Neural cell (in vitro differentiated cells): ENCODE measurements around the gene CC2D2B. TPM values are rescaled to one million over a fixed set of nuclear protein-coding genes. Genes with fewer than 3 reads are reported as not detected.

ENCODE experiments used
- H2AFZ ChIP-seq: fragments of 200-600, 300-800 bp; sonication (generic), shearing (Covaris generic); 2 replicates; pipeline ENCODE4 v1.6.0; 2014; ENCODE audit warnings: low read depth, mild to moderate bottlenecking, antibody characterized with exemption, low read length, moderate library complexity
- H3F3A ChIP-seq: fragments of 200-600 bp; shearing (Covaris generic); 2 replicates; pipeline ENCODE4 v1.6.1; 2016; ENCODE audit warnings: mild to moderate bottlenecking, moderate library complexity, mixed read lengths, antibody characterized with exemption, low read length; ENCODE audit not compliant: insufficient read depth, poor library complexity, severe bottlenecking
- H3K27ac ChIP-seq: fragments of 200-600, 300-800 bp; sonication (generic), shearing (Covaris generic); 2 replicates; pipeline ENCODE4 v1.5.1; 2014; ENCODE audit warnings: mild to moderate bottlenecking, low read length, moderate library complexity
- H3K27me3 ChIP-seq: fragments of 300-800, 200-600 bp; sonication (generic), shearing (Covaris generic); 2 replicates; pipeline ENCODE4 v1.6.0; 2014; ENCODE audit warnings: mild to moderate bottlenecking, low read depth, low read length, moderate library complexity; ENCODE audit not compliant: insufficient read depth
- H3K36me3 ChIP-seq: fragments of 300-800, 200-600 bp; sonication (generic), shearing (Covaris generic); 2 replicates; pipeline ENCODE4 v1.5.1; 2014; ENCODE audit warnings: mild to moderate bottlenecking, antibody characterized with exemption, low read length, moderate library complexity; ENCODE audit not compliant: insufficient read depth
- H3K4me2 ChIP-seq: fragments of 300-800, 200-600 bp; sonication (generic), shearing (Covaris generic); 2 replicates; pipeline ENCODE4 v1.6.0; 2014; ENCODE audit warnings: mild to moderate bottlenecking, low read length
- H3K4me3 ChIP-seq: fragments of 300-800, 200-600 bp; sonication (generic), shearing (Covaris generic); 2 replicates; pipeline ENCODE4 v1.5.1; 2014; ENCODE audit warnings: mild to moderate bottlenecking, low read length, moderate library complexity
- H3K79me2 ChIP-seq: fragments of 200-600 bp; shearing (Covaris generic); replicated peaks from 2 replicates; pipeline ENCODE4 v1.6.0; 2014; ENCODE audit warnings: mild to moderate bottlenecking, low read length, moderate library complexity; ENCODE audit not compliant: insufficient read depth
- H3K9ac ChIP-seq: fragments of 300-800, 200-600 bp; sonication (generic), shearing (Covaris generic); 2 replicates; pipeline ENCODE4 v1.6.1; 2016; ENCODE audit warnings: mild to moderate bottlenecking, low read length, mixed read lengths
- H3K9me2 ChIP-seq: fragments of 200-600 bp; shearing (Covaris generic); 2 replicates; pipeline ENCODE4 v1.6.1; 2016; ENCODE audit warnings: mild to moderate bottlenecking, low read length, mixed read lengths; ENCODE audit not compliant: insufficient read depth
- H3K9me3 ChIP-seq: fragments of 200-600, 300-800 bp; sonication (generic), shearing (Covaris generic); 2 replicates; pipeline ENCODE4 v1.6.1; 2016; ENCODE audit warnings: mild to moderate bottlenecking, mixed run types, low read length, moderate library complexity, mixed read lengths
- H4K20me1 ChIP-seq: fragments of 200-600 bp; shearing (Covaris generic); 2 replicates; pipeline ENCODE4 v1.6.1; 2016; ENCODE audit warnings: mild to moderate bottlenecking, mixed run types; ENCODE audit not compliant: insufficient read depth
- CTCF ChIP-seq: fragments of 450-650 bp; IDR thresholded peaks from 2 replicates; pipeline ENCODE4 v1.5.1; 2014; ENCODE audit warnings: antibody characterized with exemption, mild to moderate bottlenecking, moderate library complexity; ENCODE audit not compliant: poor library complexity, severe bottlenecking
- EP300 ChIP-seq: fragments of 450-650 bp; conservative IDR thresholded peaks from 2 replicates; pipeline ENCODE4 v1.6.1; 2014; ENCODE audit warnings: antibody characterized with exemption, mild to moderate bottlenecking, moderate library complexity; ENCODE audit not compliant: poor library complexity, severe bottlenecking
- EZH2 ChIP-seq: fragments of 200-600, 300-800 bp; shearing (Covaris generic), sonication (generic); IDR thresholded peaks from 2 replicates; pipeline ENCODE4 v1.6.1; 2014; ENCODE audit warnings: antibody characterized with exemption, low read length, borderline replicate concordance, mild to moderate bottlenecking; ENCODE audit not compliant: insufficient read depth, poor library complexity, severe bottlenecking
- MXI1 ChIP-seq: fragments of 450-650 bp; conservative IDR thresholded peaks from 2 replicates; pipeline ENCODE4 v1.6.1; 2014; ENCODE audit warnings: antibody characterized with exemption, mild to moderate bottlenecking; ENCODE audit not compliant: poor library complexity, severe bottlenecking
- POLR2AphosphoS5 ChIP-seq: IDR thresholded peaks from 2 replicates; pipeline ENCODE4 v1.6.1; 2012
- RAD21 ChIP-seq: fragments of 450-650 bp; conservative IDR thresholded peaks from 2 replicates; pipeline ENCODE4 v1.6.1; 2014; ENCODE audit warnings: antibody characterized with exemption, mild to moderate bottlenecking, moderate library complexity
- REST ChIP-seq: IDR thresholded peaks from 2 replicates; pipeline ENCODE4 v1.6.1; 2012; ENCODE audit warnings: borderline replicate concordance
- SMC3 ChIP-seq: fragments of 450-650 bp; conservative IDR thresholded peaks from 2 replicates; pipeline ENCODE4 v1.6.1; 2014; ENCODE audit warnings: antibody characterized with exemption, mild to moderate bottlenecking, moderate library complexity; ENCODE audit not compliant: poor library complexity
- TAF1 ChIP-seq: IDR thresholded peaks from 2 replicates; pipeline ENCODE4 v1.6.1; 2012; ENCODE audit warnings: low read depth
- polyA plus RNA-seq: library from polyadenylated mRNA; depleted of rRNA; stranded (reverse); fragments of >200 nt; gene quantifications from 2 replicates; pipeline ENCODE4 v1.2.3, GENCODE V29; 2014

Gene CC2D2B
- polyA plus RNA-seq, 1 donor from 2014 or later, result 0.61 TPM

DNA sequence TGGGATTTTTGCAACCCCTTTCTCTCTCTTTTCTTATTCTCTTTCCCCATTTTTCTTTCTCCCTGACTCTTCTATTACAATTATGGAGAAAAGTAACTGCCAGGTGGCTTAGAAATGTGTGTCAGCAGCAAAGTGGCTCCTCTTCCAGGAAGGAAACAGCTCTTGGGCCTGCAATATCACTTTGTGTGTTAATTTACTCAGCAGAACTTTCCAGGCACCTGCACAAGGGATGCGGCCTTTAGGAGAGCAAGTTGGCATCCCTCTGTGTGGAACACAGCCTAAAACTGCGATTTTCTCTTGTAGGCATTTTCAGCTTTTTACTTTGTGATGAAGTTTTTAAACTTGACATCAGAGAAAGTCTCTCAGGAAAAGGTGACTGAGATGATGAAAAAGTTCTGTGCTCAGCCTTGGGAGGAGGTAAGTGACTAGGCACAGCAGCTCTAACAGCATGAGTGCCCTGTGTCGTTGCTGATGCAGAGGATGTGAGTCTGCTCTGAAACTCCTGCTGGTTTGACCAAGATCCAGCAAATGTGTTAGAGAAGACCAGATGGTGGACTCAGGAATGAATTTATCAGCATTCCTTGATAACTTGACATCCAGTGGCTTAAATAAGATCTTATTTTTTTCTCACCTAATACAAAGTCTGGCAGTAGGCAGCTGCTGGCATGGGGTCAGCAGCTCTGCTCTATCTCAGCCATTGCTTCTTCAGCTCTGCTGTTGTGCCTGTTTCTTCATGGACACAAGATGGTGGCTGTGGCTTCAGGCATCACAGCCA lies 47.4 kb upstream of the CC2D2B start:
- Histone ChIP-seq H3K9me3 (no peaks in the 10 kb centered on the region), H3K4me3 (no peak overlapping the region), H3F3A (no peaks in the 10 kb centered on the region), H4K20me1 (no peaks in the 10 kb centered on the region), H3K27ac (no peak overlapping the region), H3K27me3 (no peaks in the 10 kb centered on the region), H2AFZ (no peak overlapping the region), H3K9me2 (no peaks in the 10 kb centered on the region), H3K79me2 (no peaks in the 10 kb centered on the region), H3K36me3 (no peaks in the 10 kb centered on the region), H3K4me2 (no peak overlapping the region), H3K9ac (no peak overlapping the region)
- TF ChIP-seq RAD21 (no peak), TAF1 (no peak), SMC3 (no peak), EZH2 (no peak), MXI1 (no peak), REST (no peak)

- Histone ChIP-seq H3K4me3 (no peak overlapping the region), H3K79me2 (no peaks in the 10 kb centered on the region), H3K9me3 (no peaks in the 10 kb centered on the region), H3K4me2 (no peak overlapping the region), H4K20me1 (no peaks in the 10 kb centered on the region), H2AFZ (no peak overlapping the region), H3F3A (no peaks in the 10 kb centered on the region), H3K9me2 (no peaks in the 10 kb centered on the region), H3K27ac (no peak overlapping the region), H3K9ac (no peak overlapping the region), H3K27me3 (no peaks in the 10 kb centered on the region), H3K36me3 (no peaks in the 10 kb centered on the region)
- no peak for TF ChIP-seq RAD21
- no peak for TF ChIP-seq CTCF
- TF ChIP-seq EP300, result no peak
- TF ChIP-seq POLR2AphosphoS5, result no peak
- TF ChIP-seq TAF1, result no peak
- no peak for TF ChIP-seq EZH2
- TF ChIP-seq MXI1, result no peak
- TF ChIP-seq SMC3, result no peak
- no peak for TF ChIP-seq REST
These were observed 46.4 kb upstream of the CC2D2B start for GRCh38 chr10:95861386-95861785.
